HL-60 (cell line): ENCODE results near the gene PLEKHB2.

Experiments
- GABPA ChIP-seq: IDR thresholded peaks from 2 replicates; pipeline ENCODE4 v1.6.1; 2012; ENCODE audit warnings: low read depth
- POLR2AphosphoS5 ChIP-seq: IDR thresholded peaks from 2 replicates; pipeline ENCODE4 v1.6.1; 2012; ENCODE audit warnings: low read depth
- TF ChIP-seq, protein P1 (sequence below): IDR thresholded peaks from one replicate; pipeline ENCODE4 v1.5.1; 2011; ENCODE audit warnings: low read length, control low read depth, inconsistent platforms; ENCODE audit not compliant: insufficient read depth

DNA sequence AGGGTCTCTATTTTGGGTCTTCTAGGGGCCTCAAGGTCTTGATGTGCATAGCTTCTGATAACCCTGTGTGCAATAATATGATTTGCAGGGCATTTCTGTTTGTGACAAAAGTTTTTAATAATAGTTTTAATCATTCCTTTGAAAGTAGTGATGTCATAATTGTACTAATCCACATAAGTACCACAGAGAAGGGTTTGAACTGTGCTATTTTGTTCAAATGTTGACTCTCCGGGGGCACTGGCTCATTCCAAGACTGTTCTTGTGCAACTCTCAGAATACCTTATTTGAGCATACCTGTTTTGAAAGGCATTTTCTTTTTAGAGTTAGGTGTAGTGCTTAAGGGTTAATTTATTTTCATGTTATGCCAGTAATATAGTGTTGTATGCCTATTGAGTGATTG is 41.6 kb downstream of the PLEKHB2 start:
- TF ChIP-seq, protein P1, sequence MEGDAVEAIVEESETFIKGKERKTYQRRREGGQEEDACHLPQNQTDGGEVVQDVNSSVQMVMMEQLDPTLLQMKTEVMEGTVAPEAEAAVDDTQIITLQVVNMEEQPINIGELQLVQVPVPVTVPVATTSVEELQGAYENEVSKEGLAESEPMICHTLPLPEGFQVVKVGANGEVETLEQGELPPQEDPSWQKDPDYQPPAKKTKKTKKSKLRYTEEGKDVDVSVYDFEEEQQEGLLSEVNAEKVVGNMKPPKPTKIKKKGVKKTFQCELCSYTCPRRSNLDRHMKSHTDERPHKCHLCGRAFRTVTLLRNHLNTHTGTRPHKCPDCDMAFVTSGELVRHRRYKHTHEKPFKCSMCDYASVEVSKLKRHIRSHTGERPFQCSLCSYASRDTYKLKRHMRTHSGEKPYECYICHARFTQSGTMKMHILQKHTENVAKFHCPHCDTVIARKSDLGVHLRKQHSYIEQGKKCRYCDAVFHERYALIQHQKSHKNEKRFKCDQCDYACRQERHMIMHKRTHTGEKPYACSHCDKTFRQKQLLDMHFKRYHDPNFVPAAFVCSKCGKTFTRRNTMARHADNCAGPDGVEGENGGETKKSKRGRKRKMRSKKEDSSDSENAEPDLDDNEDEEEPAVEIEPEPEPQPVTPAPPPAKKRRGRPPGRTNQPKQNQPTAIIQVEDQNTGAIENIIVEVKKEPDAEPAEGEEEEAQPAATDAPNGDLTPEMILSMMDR, result no peak
- TF ChIP-seq POLR2AphosphoS5, result no peak
- TF ChIP-seq GABPA, result no peak
